Measurements from ENCODE around the gene PHACTR1. TPM values are rescaled to one million over a fixed set of nuclear protein-coding genes. Genes with fewer than 3 reads are reported as not detected.
A peak's percentile ranks its signal among the peaks of the same experiment; 100 is the strongest.

PHACTR1 gene
- total RNA-seq, 4 donors from 2014 or later, result 1.2 to 3.2 (median 1.6) TPM; not detected in 1

GRCh38 chr6:12748411-12748810 lies 31.8 kb downstream of the PHACTR1 start:
- Histone ChIP-seq H3K27me3 (peaks cover 47% of the 10 kb centered on the region), H3K4me3 (no peak overlapping the region), H3K36me3 (no peaks in the 10 kb centered on the region), H3K4me1 (no peaks in the 10 kb centered on the region), H3K27ac (no peak overlapping the region), H3K9me3 (no peaks in the 10 kb centered on the region)
- intact Hi-C loops (cut with DNase I; ENCODE audit: low total_unique reads), result no loop called here
- in situ Hi-C loops (cut with MboI; ENCODE audit: low pct_ligation_motif_present in 1 of 4, low pct_unique_long_range_greater_than_20kb in 1 of 4, low sequenced_read_pairs in 3 of 4), result no loop called here
- no peak for DNase-seq
- TF ChIP-seq EP300 (IDR thresholded peaks at IDR 0.05; ENCODE audit: low read depth) (no peak), POLR2A (IDR thresholded peaks at IDR 0.05) (no peak)
- 16% methylated on average over 2 of the region's 2 CpGs; no CpG with 5 or more reads in 1 of the 2 donors for WGBS, 2 donors (ENCODE audit: low coverage in 1 of 2)

- H3K4me1 ChIP-seq, result no peaks in the 10 kb centered on the region
- H3K4me3 ChIP-seq, result no peak overlapping the region
- no peaks in the 10 kb centered on the region for H3K9me3 ChIP-seq
- WGBS, 2 donors (ENCODE audit: low coverage in 1 of 2), result 0 to 7% methylated on average over 1 to 19 of the region's 23 CpGs
- H3K27ac ChIP-seq, result no peak overlapping the region
- in situ Hi-C loops (cut with MboI; ENCODE audit: low pct_ligation_motif_present in 1 of 4, low pct_unique_long_range_greater_than_20kb in 1 of 4, low sequenced_read_pairs in 3 of 4), result no loop called here
- no peak for TF ChIP-seq POLR2AphosphoS5 (IDR thresholded peaks at IDR 0.05)
- no peak for TF ChIP-seq EP300 (IDR thresholded peaks at IDR 0.05; ENCODE audit: low read depth)
- DNase-seq, result no peak
- peaks cover 47% of the 10 kb centered on the region for H3K27me3 ChIP-seq
- no peaks in the 10 kb centered on the region for H3K36me3 ChIP-seq
- intact Hi-C loops (cut with DNase I; ENCODE audit: low total_unique reads), result no loop called here
These were observed 32.4 kb downstream of the PHACTR1 start for GRCh38 chr6:12748815-12749521.

GRCh38 chr6:12749531-12750379 lies 33.2 kb downstream of the PHACTR1 start:
- in situ Hi-C loops (cut with MboI; ENCODE audit: low pct_ligation_motif_present in 1 of 4, low pct_unique_long_range_greater_than_20kb in 1 of 4, low sequenced_read_pairs in 3 of 4) (no loop called here), intact Hi-C loops (cut with DNase I; ENCODE audit: low total_unique reads) (no loop called here)
- DNase-seq, result no peak
- no peak overlapping the region for H3K27ac ChIP-seq
- peak overlapping the region in 1 of 4 donors; percentile 18 for H3K4me3 ChIP-seq
- H3K36me3 ChIP-seq, result no peaks in the 10 kb centered on the region
- H3K4me1 ChIP-seq, result no peaks in the 10 kb centered on the region
- no peak for TF ChIP-seq POLR2A (IDR thresholded peaks at IDR 0.05)
- no peak for TF ChIP-seq CTCF (IDR thresholded peaks at IDR 0.05)
- TF ChIP-seq EP300 (IDR thresholded peaks at IDR 0.05; ENCODE audit: low read depth), result no peak
- TF ChIP-seq POLR2AphosphoS5 (IDR thresholded peaks at IDR 0.05), result no peak
- no peaks in the 10 kb centered on the region for H3K9me3 ChIP-seq
- 0 to 35% methylated on average over 1 to 42 of the region's 75 CpGs for WGBS, 2 donors (ENCODE audit: low coverage in 1 of 2)
- peaks cover 47% of the 10 kb centered on the region for H3K27me3 ChIP-seq

GRCh38 chr6:12750416-12750815 lies 33.8 kb downstream of the PHACTR1 start:
- Histone ChIP-seq H3K4me1 (no peaks in the 10 kb centered on the region), H3K27me3 (peaks cover 44% of the 10 kb centered on the region), H3K27ac (no peak overlapping the region), H3K4me3 (no peak overlapping the region), H3K36me3 (no peaks in the 10 kb centered on the region), H3K9me3 (no peaks in the 10 kb centered on the region)
- intact Hi-C loops (cut with DNase I; ENCODE audit: low total_unique reads), result no loop called here
- in situ Hi-C loops (cut with MboI; ENCODE audit: low pct_ligation_motif_present in 1 of 4, low pct_unique_long_range_greater_than_20kb in 1 of 4, low sequenced_read_pairs in 3 of 4), result no loop called here
- TF ChIP-seq POLR2A (IDR thresholded peaks at IDR 0.05), result no peak
- TF ChIP-seq CTCF (IDR thresholded peaks at IDR 0.05), result no peak
- no peak for TF ChIP-seq EP300 (IDR thresholded peaks at IDR 0.05; ENCODE audit: low read depth)
- no peak for TF ChIP-seq POLR2AphosphoS5 (IDR thresholded peaks at IDR 0.05)
- no peak for DNase-seq
- WGBS, 2 donors (ENCODE audit: low coverage in 1 of 2), result 8 to 21% methylated on average over 2 to 4 of the region's 4 CpGs

GRCh38 chr6:12751694-12752325 lies 35.2 kb downstream of the PHACTR1 start:
- TF ChIP-seq POLR2A (IDR thresholded peaks at IDR 0.05) (no peak), EP300 (IDR thresholded peaks at IDR 0.05; ENCODE audit: low read depth) (no peak), POLR2AphosphoS5 (IDR thresholded peaks at IDR 0.05) (no peak), CTCF (IDR thresholded peaks at IDR 0.05) (no peak)
- WGBS, 2 donors (ENCODE audit: low coverage in 1 of 2), result 38 to 42% methylated on average over 9 to 10 of the region's 10 CpGs
- DNase-seq, result peak; percentile 20
- H3K27me3 ChIP-seq, result peaks cover 44% of the 10 kb centered on the region
- in situ Hi-C loops (cut with MboI; ENCODE audit: low pct_ligation_motif_present in 1 of 4, low pct_unique_long_range_greater_than_20kb in 1 of 4, low sequenced_read_pairs in 3 of 4) (no loop called here), intact Hi-C loops (cut with DNase I; ENCODE audit: low total_unique reads) (no loop called here)
- H3K4me3 ChIP-seq, result no peak overlapping the region
- no peaks in the 10 kb centered on the region for H3K4me1 ChIP-seq
- H3K27ac ChIP-seq, result no peak overlapping the region
- H3K36me3 ChIP-seq, result no peaks in the 10 kb centered on the region
- no peaks in the 10 kb centered on the region for H3K9me3 ChIP-seq
